Measurements from ENCODE around the gene SPACA5B. TPM values are rescaled to one million over a fixed set of nuclear protein-coding genes. Genes with fewer than 3 reads are reported as not detected.
"Not testable (repeated sequence)": the region's sequence is repeated elsewhere in the genome, so short reads cannot be mapped to it uniquely, and the experiment has no call there.

The SPACA5B gene
- total RNA-seq = not detected

DNA sequence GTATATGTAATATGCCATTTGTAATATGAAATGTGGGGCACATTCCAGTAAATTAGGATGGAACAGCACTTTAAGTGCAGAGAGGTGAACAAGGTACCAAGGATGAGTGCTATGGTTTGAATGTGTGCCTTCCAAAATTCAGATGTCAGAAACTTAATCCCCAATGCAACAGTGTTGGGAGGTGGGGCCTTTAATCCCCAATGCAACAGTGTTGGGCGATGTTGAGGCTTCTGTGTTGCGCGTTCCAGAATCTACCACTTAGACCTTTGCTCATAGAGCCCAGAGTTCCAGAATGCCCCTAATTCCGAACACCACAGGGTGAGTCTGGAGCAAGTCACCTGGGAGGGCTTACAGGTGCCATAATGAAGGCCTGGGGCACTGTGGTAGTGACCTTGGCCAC lies at the start of gene SPACA5B:
Gene SPACA5B (plus strand): TSS at position 301 of the 400 bp plus-strand sequence. CDS start 62 bp downstream, at position 363.
- H3K36me3 ChIP-seq; H3K9me3 ChIP-seq; intact Hi-C loops (cut with DNase I); H3K27me3 ChIP-seq; DNase-seq; H3K4me3 ChIP-seq; H3K27ac ChIP-seq; H3K4me1 ChIP-seq: not testable (repeated sequence)
- WGBS, 2 donors = no CpG with 5 or more reads among the region's 4 CpGs

DNA sequence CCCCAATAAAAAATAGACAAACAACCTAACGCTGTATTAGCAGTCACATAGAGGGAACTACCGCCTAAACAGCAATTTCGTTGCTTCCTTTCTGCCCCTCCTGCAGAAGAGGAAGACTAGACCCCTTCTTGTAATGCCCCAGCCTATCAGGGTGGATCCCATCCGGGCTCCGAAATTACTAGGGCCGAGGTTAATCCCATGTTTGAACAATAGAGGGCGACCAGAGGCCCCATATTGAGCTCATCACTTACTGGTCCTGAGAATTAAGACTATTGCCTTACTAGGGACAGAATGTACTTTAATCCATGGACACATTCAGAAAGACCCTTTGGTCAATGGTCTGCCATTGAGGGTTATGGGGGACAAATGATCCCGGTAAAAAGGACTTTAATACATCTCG lies 47.2 kb upstream of the SPACA5B start:
- no peak for DNase-seq
- WGBS, 2 donors = 9 to 24% methylated on average over 4 to 9 of the region's 9 CpGs
- H3K4me3 ChIP-seq = no peak overlapping the region
- no peaks in the 10 kb centered on the region for H3K4me1 ChIP-seq
- no peaks in the 10 kb centered on the region for H3K36me3 ChIP-seq
- TF ChIP-seq, protein P1, sequence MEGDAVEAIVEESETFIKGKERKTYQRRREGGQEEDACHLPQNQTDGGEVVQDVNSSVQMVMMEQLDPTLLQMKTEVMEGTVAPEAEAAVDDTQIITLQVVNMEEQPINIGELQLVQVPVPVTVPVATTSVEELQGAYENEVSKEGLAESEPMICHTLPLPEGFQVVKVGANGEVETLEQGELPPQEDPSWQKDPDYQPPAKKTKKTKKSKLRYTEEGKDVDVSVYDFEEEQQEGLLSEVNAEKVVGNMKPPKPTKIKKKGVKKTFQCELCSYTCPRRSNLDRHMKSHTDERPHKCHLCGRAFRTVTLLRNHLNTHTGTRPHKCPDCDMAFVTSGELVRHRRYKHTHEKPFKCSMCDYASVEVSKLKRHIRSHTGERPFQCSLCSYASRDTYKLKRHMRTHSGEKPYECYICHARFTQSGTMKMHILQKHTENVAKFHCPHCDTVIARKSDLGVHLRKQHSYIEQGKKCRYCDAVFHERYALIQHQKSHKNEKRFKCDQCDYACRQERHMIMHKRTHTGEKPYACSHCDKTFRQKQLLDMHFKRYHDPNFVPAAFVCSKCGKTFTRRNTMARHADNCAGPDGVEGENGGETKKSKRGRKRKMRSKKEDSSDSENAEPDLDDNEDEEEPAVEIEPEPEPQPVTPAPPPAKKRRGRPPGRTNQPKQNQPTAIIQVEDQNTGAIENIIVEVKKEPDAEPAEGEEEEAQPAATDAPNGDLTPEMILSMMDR (IDR thresholded peaks at IDR 0.05) = peak; percentile 26 to 56 (median 46)
- TF ChIP-seq POLR2A (IDR thresholded peaks at IDR 0.05) = no peak
- no peaks in the 10 kb centered on the region for H3K27me3 ChIP-seq
- H3K9me3 ChIP-seq = no peaks in the 10 kb centered on the region
- intact Hi-C loops (cut with DNase I) = no loop called here
- no peak overlapping the region for H3K27ac ChIP-seq

DNA sequence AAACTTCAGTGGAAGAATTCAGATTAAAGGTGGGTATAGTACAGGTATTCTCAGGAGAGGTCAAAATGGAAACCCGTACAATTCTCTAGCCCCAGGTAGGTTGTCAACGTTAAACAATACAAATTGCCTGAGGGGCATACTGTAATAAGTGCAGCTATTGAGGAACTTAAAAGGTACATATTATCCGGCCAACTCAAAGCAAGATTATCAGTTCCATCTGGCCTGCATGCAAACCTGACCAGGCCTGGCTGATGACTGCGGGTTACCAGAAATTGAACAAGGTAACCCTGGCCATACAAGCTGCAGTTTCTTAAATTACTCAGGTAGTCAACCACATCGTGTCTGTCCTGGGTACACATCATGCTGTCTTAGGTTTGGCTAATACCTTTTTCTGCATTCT lies 46.7 kb upstream of the SPACA5B start:
- DNase-seq = no peak
- H3K4me1 ChIP-seq = no peaks in the 10 kb centered on the region
- H3K4me3 ChIP-seq = no peak overlapping the region
- no peaks in the 10 kb centered on the region for H3K36me3 ChIP-seq
- no peaks in the 10 kb centered on the region for H3K9me3 ChIP-seq
- TF ChIP-seq, protein P1 (IDR thresholded peaks at IDR 0.05) = no peak
- no peak for TF ChIP-seq POLR2A (IDR thresholded peaks at IDR 0.05)
- intact Hi-C loops (cut with DNase I) = no loop called here
- H3K27me3 ChIP-seq = no peaks in the 10 kb centered on the region
- no peak overlapping the region for H3K27ac ChIP-seq
- 55 to 66% methylated on average over 5 of the region's 5 CpGs for WGBS, 2 donors

DNA sequence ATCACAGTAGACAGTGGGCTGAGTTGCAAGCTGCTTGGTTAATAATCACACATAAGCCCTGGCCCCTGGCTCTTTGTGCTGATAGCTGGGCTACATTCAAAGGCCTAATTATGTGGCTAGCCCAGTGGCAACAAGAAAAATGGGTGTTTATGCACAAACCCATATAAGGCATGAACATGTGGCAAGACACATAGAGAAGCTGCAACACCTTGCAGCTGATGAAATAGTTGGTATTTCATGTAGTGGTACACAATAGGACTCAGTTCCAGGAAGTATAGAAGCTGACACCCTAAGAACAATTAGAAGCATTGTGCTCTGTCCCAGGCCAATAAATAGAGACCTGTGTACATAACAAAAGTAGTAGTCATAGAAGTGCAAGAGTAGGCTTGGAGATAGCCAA lies 44.3 kb upstream of the SPACA5B start:
- DNase-seq = no peak
- no peaks in the 10 kb centered on the region for H3K27me3 ChIP-seq
- H3K9me3 ChIP-seq = no peaks in the 10 kb centered on the region
- no peaks in the 10 kb centered on the region for H3K4me1 ChIP-seq
- no peak overlapping the region for H3K27ac ChIP-seq
- TF ChIP-seq, protein P1 (IDR thresholded peaks at IDR 0.05) = no peak
- no peak for TF ChIP-seq POLR2A (IDR thresholded peaks at IDR 0.05)
- H3K36me3 ChIP-seq = no peaks in the 10 kb centered on the region
- intact Hi-C loops (cut with DNase I) = no loop called here
- H3K4me3 ChIP-seq = no peak overlapping the region

DNA sequence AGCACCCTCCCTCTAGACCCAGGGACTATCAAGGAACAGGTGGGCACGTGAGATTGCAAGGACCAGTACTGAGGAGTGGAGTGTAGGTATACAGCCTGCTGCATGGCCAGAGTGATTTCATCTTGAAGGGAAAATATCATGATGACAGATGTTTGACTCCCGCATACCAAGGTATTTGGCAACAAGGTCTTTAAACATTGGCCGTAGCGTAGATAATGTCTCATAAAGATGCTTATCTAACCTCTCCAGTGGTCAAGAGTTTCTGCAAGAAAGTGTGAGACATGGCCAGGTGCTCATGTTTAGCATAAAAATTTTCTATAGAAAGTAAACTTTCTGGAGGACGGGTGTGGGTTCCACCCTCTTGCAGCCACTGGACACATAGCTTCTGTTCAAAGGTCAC lies 40.3 kb upstream of the SPACA5B start:
- Histone ChIP-seq H3K27ac (no peak overlapping the region), H3K27me3 (no peaks in the 10 kb centered on the region), H3K4me1 (no peaks in the 10 kb centered on the region), H3K9me3 (no peaks in the 10 kb centered on the region), H3K36me3 (no peaks in the 10 kb centered on the region), H3K4me3 (no peak overlapping the region)
- TF ChIP-seq, protein P1 (IDR thresholded peaks at IDR 0.05) = no peak
- TF ChIP-seq POLR2A (IDR thresholded peaks at IDR 0.05) = no peak
- DNase-seq = no peak
- intact Hi-C loops (cut with DNase I) = no loop called here
- 71 to 93% methylated on average over 5 of the region's 5 CpGs for WGBS, 2 donors

DNA sequence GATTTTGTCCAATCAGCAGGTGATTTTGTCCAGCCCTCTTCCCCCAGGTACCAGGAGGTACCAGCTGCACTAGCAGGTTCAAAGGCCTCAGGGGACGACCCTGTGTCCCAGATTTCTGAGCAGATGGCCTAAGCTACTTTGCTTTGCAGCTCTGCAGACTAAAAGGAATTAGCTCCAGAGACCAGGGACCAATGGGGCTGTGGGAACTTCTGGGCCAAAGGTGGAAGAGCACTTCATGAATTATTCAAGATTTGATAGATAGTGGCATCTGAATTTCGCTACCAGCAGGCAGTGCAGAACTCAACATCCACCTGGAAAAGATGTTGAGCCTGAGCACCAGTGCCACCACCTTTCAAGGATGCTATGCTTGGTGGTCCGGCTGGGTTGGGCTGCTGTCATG lies 37.9 kb upstream of the SPACA5B start:
- 54% methylated on average over 3 of the region's 3 CpGs; no CpG with 5 or more reads in 1 of the 2 donors for WGBS, 2 donors
- H3K27ac ChIP-seq; intact Hi-C loops (cut with DNase I); H3K27me3 ChIP-seq; H3K36me3 ChIP-seq; H3K4me3 ChIP-seq; H3K9me3 ChIP-seq; DNase-seq; H3K4me1 ChIP-seq: not testable (repeated sequence)
